Effector CD8-positive, alpha-beta T cell (primary cell): ENCODE measurements around the gene IGF2BP2.

Source experiments
- DNase-seq: peaks from one replicate; lab custom pipeline; 2025; lab: John Stamatoyannopoulos, UW

The IGF2BP2 gene

GRCh38 chr3:185764980-185765370, 59.9 kb downstream of the IGF2BP2 start:
- no peak for DNase-seq

GRCh38 chr3:185764163-185764979, 60.5 kb downstream of the IGF2BP2 start:
- DNase-seq = no peak

GRCh38 chr3:185763347-185764005, 61.4 kb downstream of the IGF2BP2 start:
- DNase-seq = no peak

GRCh38 chr3:185760550-185760949, 64.3 kb downstream of the IGF2BP2 start:
- DNase-seq = no peak

GRCh38 chr3:185760088-185760487, 64.8 kb downstream of the IGF2BP2 start:
- DNase-seq = no peak

GRCh38 chr3:185759512-185759911, 65.3 kb downstream of the IGF2BP2 start:
- DNase-seq = no peak

- no peak for DNase-seq
Observed at GRCh38 chr3:185758912-185759311, 65.9 kb downstream of the IGF2BP2 start.

GRCh38 chr3:185757176-185757575, 67.7 kb downstream of the IGF2BP2 start:
- DNase-seq = no peak

- DNase-seq = no peak
Observed at GRCh38 chr3:185756477-185756876, 68.4 kb downstream of the IGF2BP2 start.

- DNase-seq = no peak
Observed at GRCh38 chr3:185754920-185755319, 69.9 kb downstream of the IGF2BP2 start.

- DNase-seq = no peak
Observed at GRCh38 chr3:185753354-185753753, 71.5 kb downstream of the IGF2BP2 start.

- no peak for DNase-seq
Observed at GRCh38 chr3:185750702-185751101, 74.1 kb downstream of the IGF2BP2 start.

- DNase-seq = no peak
Observed at GRCh38 chr3:185750015-185750414, 74.8 kb downstream of the IGF2BP2 start.

GRCh38 chr3:185746470-185746869, 78.4 kb downstream of the IGF2BP2 start:
- DNase-seq = no peak

- no peak for DNase-seq
Observed at GRCh38 chr3:185744997-185745843, 79.6 kb downstream of the IGF2BP2 start.

GRCh38 chr3:185741586-185741985, 83.3 kb downstream of the IGF2BP2 start:
- DNase-seq = no peak

GRCh38 chr3:185740133-185740532, 84.7 kb downstream of the IGF2BP2 start:
- DNase-seq = no peak

GRCh38 chr3:185739264-185739701, 85.6 kb downstream of the IGF2BP2 start:
- DNase-seq = no peak

GRCh38 chr3:185737740-185738680, 86.8 kb downstream of the IGF2BP2 start:
- no peak for DNase-seq

- no peak for DNase-seq
Observed at GRCh38 chr3:185737020-185737419, 87.8 kb downstream of the IGF2BP2 start.

- no peak for DNase-seq
Observed at GRCh38 chr3:185734725-185735096, 90.1 kb downstream of the IGF2BP2 start.
